Naive B cell (primary cell): ENCODE results near the gene SND1. TPM values are rescaled to one million over a fixed set of nuclear protein-coding genes. Genes with fewer than 3 reads are reported as not detected.
A peak's percentile ranks its signal among the peaks of the same experiment; 100 is the strongest.

Source experiments
- ATAC-seq, 2 donors: fragments of 150-1000 bp; cut with Tn5 transposase; 2 replicates each; pipeline ENCODE4 v1.10.0; 2021; ENCODE audit warnings: low read depth in 2 of 2, mild to moderate bottlenecking in 2 of 2, moderate library complexity in 2 of 2
- DNase-seq: peaks from one replicate; pipeline ENCODE4 v3.0.0; 2022
- H3K27ac Mint-ChIP-seq, 6 donors: one replicate each; pipeline ENCODE4 v1.8.0; 2020 to 2022; ENCODE audit warnings: mild to moderate bottlenecking in 6 of 6, mixed read lengths in 6 of 6, moderate library complexity in 5 of 6, inconsistent platforms in 2 of 6
- H3K27me3 Mint-ChIP-seq, 3 donors: one replicate each; pipeline ENCODE4 v1.8.0; 2021 to 2022; ENCODE audit warnings: mixed read lengths in 3 of 3, mild to moderate bottlenecking in 1 of 3
- H3K36me3 Mint-ChIP-seq, 2 donors: one replicate each; pipeline ENCODE4 v1.8.0; 2020 to 2022; ENCODE audit warnings: mixed read lengths in 2 of 2, inconsistent platforms in 1 of 2, mild to moderate bottlenecking in 1 of 2
- H3K4me1 Mint-ChIP-seq, 3 donors: one replicate each; pipeline ENCODE4 v1.8.0; 2020 to 2022; ENCODE audit warnings: mixed read lengths in 3 of 3, inconsistent platforms in 1 of 3, mild to moderate bottlenecking in 1 of 3, moderate library complexity in 1 of 3
- H3K4me3 Mint-ChIP-seq, 8 donors: one replicate each; pipeline ENCODE4 v1.8.0; 2020 to 2022; ENCODE audit warnings: mild to moderate bottlenecking in 8 of 8, mixed read lengths in 8 of 8, moderate library complexity in 8 of 8, inconsistent platforms in 2 of 8
- H3K9me3 Mint-ChIP-seq, 7 donors: one replicate each; pipeline ENCODE4 v1.8.0; 2020 to 2022; ENCODE audit warnings: mixed read lengths in 7 of 7, mild to moderate bottlenecking in 5 of 7, inconsistent platforms in 2 of 7, moderate library complexity in 1 of 7
- polyA plus RNA-seq, 6 donors: library from polyadenylated mRNA; unstranded; fragments of 300-500 nt; fragmentation: Illumina TruSeq; gene quantifications; one replicate each; pipeline ENCODE4 v1.2.3, GENCODE V29; 2021; ENCODE audit warnings: low read depth in 6 of 6

The SND1 gene
- polyA plus RNA-seq, 6 donors from 2014 or later, result 50.6 to 83.1 (median 74.2) TPM

GRCh38 chr7:128059143-128059988 lies 407.4 kb downstream of the SND1 start:
- no peak for DNase-seq

GRCh38 chr7:128060018-128060417 lies 408.0 kb downstream of the SND1 start:
- no peak overlapping the region for H3K4me3 Mint-ChIP-seq
- peaks cover 7 to 14% of the 10 kb centered on the region in 2 donors for H3K36me3 Mint-ChIP-seq
- no peak for DNase-seq
- H3K27ac Mint-ChIP-seq, result no peak overlapping the region
- no peaks in the 10 kb centered on the region for H3K27me3 Mint-ChIP-seq
- ATAC-seq, result no peak
- no peaks in the 10 kb centered on the region for H3K9me3 Mint-ChIP-seq
- H3K4me1 Mint-ChIP-seq, result peaks cover 12 to 20% (median 17%) of the 10 kb centered on the region in 3 donors

More at GRCh38 chr7:128059143-128059988, 407.4 kb downstream of the SND1 start:
- Mint-ChIP-seq H3K27me3 (no peaks in the 10 kb centered on the region), H3K27ac (peak overlapping the region in 1 of 6 donors; percentile 24), H3K36me3 (peaks cover 7 to 14% of the 10 kb centered on the region in 2 donors), H3K4me3 (peak overlapping the region in 1 of 8 donors; percentile 9), H3K4me1 (peaks cover 11 to 20% (median 17%) of the 10 kb centered on the region in 3 donors), H3K9me3 (no peaks in the 10 kb centered on the region)
- ATAC-seq, result no peak

- H3K9me3 Mint-ChIP-seq, result no peaks in the 10 kb centered on the region
- no peaks in the 10 kb centered on the region for H3K27me3 Mint-ChIP-seq
- H3K4me3 Mint-ChIP-seq, result no peak overlapping the region
- ATAC-seq (no peak), DNase-seq (no peak)
- peak overlapping the region in 1 of 6 donors; percentile 66 for H3K27ac Mint-ChIP-seq
- peaks cover 9 to 14% (median 14%) of the 10 kb centered on the region in 3 donors for H3K4me1 Mint-ChIP-seq
- peaks cover 7 to 8% of the 10 kb centered on the region in 2 donors for H3K36me3 Mint-ChIP-seq
These were observed 411.1 kb downstream of the SND1 start for GRCh38 chr7:128063088-128063487.

- H3K4me3 Mint-ChIP-seq, result no peak overlapping the region
- H3K27me3 Mint-ChIP-seq, result no peaks in the 10 kb centered on the region
- no peaks in the 10 kb centered on the region for H3K36me3 Mint-ChIP-seq
- DNase-seq, result no peak
- H3K27ac Mint-ChIP-seq, result no peak overlapping the region
- no peaks in the 10 kb centered on the region for H3K9me3 Mint-ChIP-seq
- ATAC-seq, result no peak
- peaks cover 0 to 7% (median 0%) of the 10 kb centered on the region in 3 donors for H3K4me1 Mint-ChIP-seq
These were observed 413.9 kb downstream of the SND1 start for GRCh38 chr7:128065872-128066271.

GRCh38 chr7:128066395-128066794 lies 414.4 kb downstream of the SND1 start:
- no peaks in the 10 kb centered on the region for H3K9me3 Mint-ChIP-seq
- no peaks in the 10 kb centered on the region for H3K27me3 Mint-ChIP-seq
- H3K27ac Mint-ChIP-seq, result no peak overlapping the region
- no peaks in the 10 kb centered on the region for H3K36me3 Mint-ChIP-seq
- ATAC-seq (no peak), DNase-seq (no peak)
- H3K4me3 Mint-ChIP-seq, result no peak overlapping the region
- H3K4me1 Mint-ChIP-seq, result peaks cover 0 to 7% (median 0%) of the 10 kb centered on the region in 3 donors

- Mint-ChIP-seq H3K36me3 (no peaks in the 10 kb centered on the region), H3K4me3 (no peak overlapping the region), H3K9me3 (no peaks in the 10 kb centered on the region), H3K27me3 (no peaks in the 10 kb centered on the region), H3K4me1 (peaks cover 0 to 7% (median 0%) of the 10 kb centered on the region in 3 donors), H3K27ac (no peak overlapping the region)
- no peak for DNase-seq
- ATAC-seq, result no peak
These were observed 414.9 kb downstream of the SND1 start for GRCh38 chr7:128066858-128067257.

GRCh38 chr7:128067983-128068382 lies 416.0 kb downstream of the SND1 start:
- H3K4me1 Mint-ChIP-seq, result peaks cover 0 to 7% (median 0%) of the 10 kb centered on the region in 3 donors
- ATAC-seq (no peak), DNase-seq (no peak)
- no peak overlapping the region for H3K27ac Mint-ChIP-seq
- no peaks in the 10 kb centered on the region for H3K27me3 Mint-ChIP-seq
- no peaks in the 10 kb centered on the region for H3K9me3 Mint-ChIP-seq
- H3K36me3 Mint-ChIP-seq, result no peaks in the 10 kb centered on the region
- no peak overlapping the region for H3K4me3 Mint-ChIP-seq

GRCh38 chr7:128068785-128069184 lies 416.8 kb downstream of the SND1 start:
- DNase-seq, result no peak
- Mint-ChIP-seq H3K27ac (peak overlapping the region in 2 of 6 donors; percentile 57 to 72), H3K27me3 (no peaks in the 10 kb centered on the region), H3K4me3 (no peak overlapping the region), H3K9me3 (no peaks in the 10 kb centered on the region), H3K4me1 (peaks cover 0 to 7% (median 2%) of the 10 kb centered on the region in 3 donors), H3K36me3 (no peaks in the 10 kb centered on the region)
- no peak for ATAC-seq

GRCh38 chr7:128069373-128070364 lies 417.7 kb downstream of the SND1 start:
- Mint-ChIP-seq H3K9me3 (no peaks in the 10 kb centered on the region), H3K36me3 (no peaks in the 10 kb centered on the region), H3K27ac (peak overlapping the region in 1 of 6 donors; percentile 59), H3K4me1 (peaks cover 0 to 8% (median 3%) of the 10 kb centered on the region in 3 donors), H3K4me3 (no peak overlapping the region), H3K27me3 (no peaks in the 10 kb centered on the region)
- ATAC-seq (no peak), DNase-seq (no peak)

- H3K4me1 Mint-ChIP-seq, result peaks cover 0 to 8% (median 3%) of the 10 kb centered on the region in 3 donors
- ATAC-seq (no peak), DNase-seq (no peak)
- no peaks in the 10 kb centered on the region for H3K9me3 Mint-ChIP-seq
- H3K27ac Mint-ChIP-seq, result no peak overlapping the region
- no peaks in the 10 kb centered on the region for H3K27me3 Mint-ChIP-seq
- H3K4me3 Mint-ChIP-seq, result no peak overlapping the region
- H3K36me3 Mint-ChIP-seq, result no peaks in the 10 kb centered on the region
These were observed 419.4 kb downstream of the SND1 start for GRCh38 chr7:128071376-128071775.

- ATAC-seq, result no peak
- H3K4me3 Mint-ChIP-seq, result no peak overlapping the region
- no peaks in the 10 kb centered on the region for H3K36me3 Mint-ChIP-seq
- peaks cover 0 to 8% (median 3%) of the 10 kb centered on the region in 3 donors for H3K4me1 Mint-ChIP-seq
- DNase-seq, result no peak
- no peaks in the 10 kb centered on the region for H3K27me3 Mint-ChIP-seq
- no peak overlapping the region for H3K27ac Mint-ChIP-seq
- H3K9me3 Mint-ChIP-seq, result no peaks in the 10 kb centered on the region
These were observed 419.8 kb downstream of the SND1 start for GRCh38 chr7:128071801-128072200.

- Mint-ChIP-seq H3K9me3 (no peaks in the 10 kb centered on the region), H3K27me3 (no peaks in the 10 kb centered on the region), H3K4me3 (no peak overlapping the region), H3K4me1 (peaks cover 0 to 8% (median 0%) of the 10 kb centered on the region in 3 donors), H3K27ac (no peak overlapping the region), H3K36me3 (no peaks in the 10 kb centered on the region)
- ATAC-seq (no peak), DNase-seq (no peak)
These were observed 421.8 kb downstream of the SND1 start for GRCh38 chr7:128073671-128074310.

GRCh38 chr7:128074336-128074735 lies 422.3 kb downstream of the SND1 start:
- no peak overlapping the region for H3K4me3 Mint-ChIP-seq

More at GRCh38 chr7:128074336-128074735, 422.3 kb downstream of the SND1 start:
- peak overlapping the region in 1 of 6 donors; percentile 47 for H3K27ac Mint-ChIP-seq
- DNase-seq (no peak), ATAC-seq (no peak)
- H3K4me1 Mint-ChIP-seq, result peaks cover 0 to 8% (median 0%) of the 10 kb centered on the region in 3 donors
- no peaks in the 10 kb centered on the region for H3K9me3 Mint-ChIP-seq
- H3K36me3 Mint-ChIP-seq, result no peaks in the 10 kb centered on the region
- H3K27me3 Mint-ChIP-seq, result no peaks in the 10 kb centered on the region
